ENCODE results near the gene NEGR1. TPM values are rescaled to one million over a fixed set of nuclear protein-coding genes. Genes with fewer than 3 reads are reported as not detected.

Gene NEGR1
- total RNA-seq, 4 donors from 2014 or later = 7.0 to 10.0 (median 8.1) TPM

GRCh38 chr1:71689635-71690034, 592.7 kb downstream of the NEGR1 start:
- intact Hi-C loops (cut with DNase I; ENCODE audit: low total_unique reads) = no loop called here

GRCh38 chr1:71687376-71687775, 595.0 kb downstream of the NEGR1 start:
- in situ Hi-C loops (cut with MboI; ENCODE audit: low pct_ligation_motif_present in 1 of 4, low pct_unique_long_range_greater_than_20kb in 1 of 4, low sequenced_read_pairs in 3 of 4) = no loop called here
- WGBS, 2 donors (ENCODE audit: low coverage in 1 of 2) = 51 to 66% methylated on average over 3 of the region's 3 CpGs

More at GRCh38 chr1:71689635-71690034, 592.7 kb downstream of the NEGR1 start:
- TF ChIP-seq POLR2A (IDR thresholded peaks at IDR 0.05) (no peak), EP300 (IDR thresholded peaks at IDR 0.05; ENCODE audit: low read depth) (no peak), CTCF (IDR thresholded peaks at IDR 0.05) (no peak), POLR2AphosphoS5 (IDR thresholded peaks at IDR 0.05) (no peak)
- Histone ChIP-seq H3K9me3 (no peaks in the 10 kb centered on the region), H3K4me3 (no peak overlapping the region), H3K36me3 (no peaks in the 10 kb centered on the region), H3K27me3 (no peaks in the 10 kb centered on the region), H3K27ac (no peak overlapping the region), H3K4me1 (peaks cover 0 to 7% (median 0%) of the 10 kb centered on the region in 4 donors)
- no peak for DNase-seq
- in situ Hi-C loops (cut with MboI; ENCODE audit: low pct_ligation_motif_present in 1 of 4, low pct_unique_long_range_greater_than_20kb in 1 of 4, low sequenced_read_pairs in 3 of 4) = no loop called here
- WGBS, 2 donors (ENCODE audit: low coverage in 1 of 2) = 81 to 97% methylated on average over 2 of the region's 2 CpGs

DNA sequence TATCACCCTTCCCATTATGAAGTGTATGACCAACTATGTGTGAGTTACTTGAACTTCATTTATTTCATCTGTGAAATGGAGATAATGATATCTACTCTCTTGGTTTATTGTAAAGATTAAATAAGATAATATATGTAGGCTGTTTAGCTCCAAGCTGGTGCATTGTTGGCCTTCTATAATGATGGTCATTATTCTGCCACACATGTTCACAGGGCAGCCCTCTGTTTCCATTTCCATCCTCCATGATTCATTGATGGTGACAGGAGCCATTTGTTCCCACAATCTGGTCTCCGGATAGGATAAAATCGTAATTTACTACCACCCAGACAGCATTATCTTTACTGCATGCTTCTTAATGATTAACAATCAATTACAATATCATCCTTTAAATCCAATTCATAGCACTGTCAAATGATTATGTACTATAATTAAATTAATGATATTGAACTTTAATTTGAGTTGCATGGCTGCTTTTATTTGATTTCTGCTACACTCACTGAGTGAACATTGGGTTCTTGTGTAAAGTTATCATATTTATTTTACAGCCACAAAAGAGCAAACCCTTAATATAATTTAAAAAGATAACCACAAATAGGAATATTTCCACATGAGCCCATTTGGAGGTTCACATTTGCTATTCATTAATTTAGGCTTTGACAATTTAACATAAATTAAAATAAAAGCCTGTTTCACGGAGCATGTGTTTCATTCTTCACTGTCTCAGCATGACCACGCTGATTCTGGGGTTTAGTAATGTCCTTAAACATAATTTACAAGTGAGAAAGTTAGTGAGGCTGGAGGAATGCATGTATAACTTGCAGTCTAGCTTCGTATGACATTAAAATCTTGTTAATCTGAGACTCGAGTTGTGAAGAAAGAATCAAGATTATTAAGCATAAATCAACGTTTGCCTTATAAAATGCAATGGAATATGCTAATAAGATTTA, 605.1 kb downstream of the NEGR1 start:
- no peak overlapping the region for H3K27ac ChIP-seq
- no peak for DNase-seq
- H3K4me3 ChIP-seq = no peak overlapping the region
- H3K4me1 ChIP-seq = no peaks in the 10 kb centered on the region
- 61 to 67% methylated on average over 7 of the region's 7 CpGs for WGBS, 2 donors (ENCODE audit: low coverage in 1 of 2)
- no peaks in the 10 kb centered on the region for H3K27me3 ChIP-seq
- H3K36me3 ChIP-seq = no peaks in the 10 kb centered on the region
- in situ Hi-C loops (cut with MboI; ENCODE audit: low pct_ligation_motif_present in 1 of 4, low pct_unique_long_range_greater_than_20kb in 1 of 4, low sequenced_read_pairs in 3 of 4) = no loop called here
- no peak for TF ChIP-seq POLR2A (IDR thresholded peaks at IDR 0.05)
- no peak for TF ChIP-seq CTCF (IDR thresholded peaks at IDR 0.05)
- TF ChIP-seq EP300 (IDR thresholded peaks at IDR 0.05; ENCODE audit: low read depth) = no peak
- no peak for TF ChIP-seq POLR2AphosphoS5 (IDR thresholded peaks at IDR 0.05)
- H3K9me3 ChIP-seq = no peaks in the 10 kb centered on the region
- intact Hi-C loops (cut with DNase I; ENCODE audit: low total_unique reads) = no loop called here

More at GRCh38 chr1:71687376-71687775, 595.0 kb downstream of the NEGR1 start:
- H3K4me3 ChIP-seq = no peak overlapping the region
- H3K27me3 ChIP-seq = no peaks in the 10 kb centered on the region
- no peaks in the 10 kb centered on the region for H3K36me3 ChIP-seq
- no peak for DNase-seq
- TF ChIP-seq CTCF (IDR thresholded peaks at IDR 0.05) (no peak), EP300 (IDR thresholded peaks at IDR 0.05; ENCODE audit: low read depth) (no peak), POLR2AphosphoS5 (IDR thresholded peaks at IDR 0.05) (no peak), POLR2A (IDR thresholded peaks at IDR 0.05) (no peak)
- peaks cover 0 to 7% (median 0%) of the 10 kb centered on the region in 4 donors for H3K4me1 ChIP-seq
- intact Hi-C loops (cut with DNase I; ENCODE audit: low total_unique reads) = no loop called here
- H3K27ac ChIP-seq = no peak overlapping the region
- H3K9me3 ChIP-seq = no peaks in the 10 kb centered on the region

GRCh38 chr1:71668065-71668464, 614.3 kb downstream of the NEGR1 start:
- in situ Hi-C loops (cut with MboI; ENCODE audit: low pct_ligation_motif_present in 1 of 4, low pct_unique_long_range_greater_than_20kb in 1 of 4, low sequenced_read_pairs in 3 of 4) = no loop called here
- Histone ChIP-seq H3K27me3 (no peaks in the 10 kb centered on the region), H3K36me3 (no peaks in the 10 kb centered on the region), H3K9me3 (no peaks in the 10 kb centered on the region), H3K4me1 (no peaks in the 10 kb centered on the region), H3K4me3 (no peak overlapping the region), H3K27ac (no peak overlapping the region)
- DNase-seq = no peak
- intact Hi-C loops (cut with DNase I; ENCODE audit: low total_unique reads) = no loop called here
- no peak for TF ChIP-seq CTCF (IDR thresholded peaks at IDR 0.05)
- no peak for TF ChIP-seq POLR2A (IDR thresholded peaks at IDR 0.05)
- no peak for TF ChIP-seq EP300 (IDR thresholded peaks at IDR 0.05; ENCODE audit: low read depth)
- TF ChIP-seq POLR2AphosphoS5 (IDR thresholded peaks at IDR 0.05) = no peak
- 59 to 60% methylated on average over 1 to 3 of the region's 3 CpGs for WGBS, 2 donors (ENCODE audit: low coverage in 1 of 2)

Measured in transverse colon (tissue), 4 donors.